Skeletal muscle cell (primary cell): Measurements from ENCODE around the gene PNPLA2.

Source experiments
- DNase-seq: peaks from one replicate; pipeline ENCODE4 v3.0.0-alpha.2; 2010; ENCODE audit warnings: low read depth
- H3K4me3 ChIP-seq: 2 replicates; pipeline ENCODE4 v1.5.1; 2011; ENCODE audit warnings: low read depth, mild to moderate bottlenecking, control low read depth, low read length, moderate library complexity

PNPLA2 gene

GRCh38 chr11:812390-812789 lies 6.3 kb upstream of the PNPLA2 start:
- DNase-seq = no peak
- H3K4me3 ChIP-seq = no peak overlapping the region

GRCh38 chr11:813072-813455 lies 5.7 kb upstream of the PNPLA2 start:
- no peak overlapping the region for H3K4me3 ChIP-seq
- no peak for DNase-seq

GRCh38 chr11:813456-814096 lies 5.1 kb upstream of the PNPLA2 start:
- no peak overlapping the region for H3K4me3 ChIP-seq
- DNase-seq = no peak

- no peak for DNase-seq
- no peak overlapping the region for H3K4me3 ChIP-seq
Observed at GRCh38 chr11:815675-816432, 2.9 kb upstream of the PNPLA2 start.

GRCh38 chr11:816433-816779 lies 2.3 kb upstream of the PNPLA2 start:
- no peak for DNase-seq
- H3K4me3 ChIP-seq = no peak overlapping the region

- peak overlapping the region; percentile 75 for H3K4me3 ChIP-seq
- DNase-seq = no peak
Observed at GRCh38 chr11:819129-819931, 616 bp downstream of the PNPLA2 start.

- H3K4me3 ChIP-seq = peak overlapping the region; percentile 75
- no peak for DNase-seq
Observed at GRCh38 chr11:819943-820649, 1.4 kb downstream of the PNPLA2 start.

- peak overlapping the region; percentile 75 for H3K4me3 ChIP-seq
- DNase-seq = no peak
Observed at GRCh38 chr11:820655-821511, 2.2 kb downstream of the PNPLA2 start.

- no peak overlapping the region for H3K4me3 ChIP-seq
- DNase-seq = no peak
Observed at GRCh38 chr11:821512-822371, 3.0 kb downstream of the PNPLA2 start.

GRCh38 chr11:823441-824291 lies 5.0 kb downstream of the PNPLA2 start:
- DNase-seq = no peak
- no peak overlapping the region for H3K4me3 ChIP-seq

- no peak overlapping the region for H3K4me3 ChIP-seq
Observed at GRCh38 chr11:824292-824880, 5.7 kb downstream of the PNPLA2 start.

GRCh38 chr11:824942-825341 lies 6.2 kb downstream of the PNPLA2 start:
- no peak for DNase-seq
- no peak overlapping the region for H3K4me3 ChIP-seq

More at GRCh38 chr11:824292-824880, 5.7 kb downstream of the PNPLA2 start:
- no peak for DNase-seq

- no peak overlapping the region for H3K4me3 ChIP-seq
- DNase-seq = no peak
Observed at GRCh38 chr11:825366-826226, 6.9 kb downstream of the PNPLA2 start.

- H3K4me3 ChIP-seq = no peak overlapping the region
- no peak for DNase-seq
Observed at GRCh38 chr11:826227-826621, 7.5 kb downstream of the PNPLA2 start.

- H3K4me3 ChIP-seq = peak overlapping the region; percentile 29
- no peak for DNase-seq
Observed at GRCh38 chr11:826836-827145, 8.1 kb downstream of the PNPLA2 start.
